Esophagus muscularis mucosa (tissue), 3 donors: Measurements from ENCODE around the gene SMPD3.

ENCODE experiments used
- CTCF ChIP-seq, 3 experiments: fragments of 200-600 bp in 2 of 3; fragments of 450-650 bp in 1 of 3; sonication (generic) in 2 of 3; IDR thresholded peaks; one replicate each; pipeline ENCODE4 v1.5.1; 2017 to 2019; ENCODE audit warnings: antibody characterized with exemption in 3 of 3, mild to moderate bottlenecking in 2 of 3, moderate library complexity in 1 of 3
- POLR2AphosphoS5 ChIP-seq, 2 donors: sonication (generic); formaldehyde crosslinking; IDR thresholded peaks; one replicate each; pipeline ENCODE4 v1.6.1; 2017; ENCODE audit warnings: antibody characterized with exemption in 2 of 2

GRCh38 chr16:68369697-68370580 lies 78.4 kb downstream of the SMPD3 start:
- TF ChIP-seq CTCF (IDR thresholded peaks at IDR 0.05), result no peak
- TF ChIP-seq POLR2AphosphoS5 (IDR thresholded peaks at IDR 0.05), result no peak
